ENCODE results near the gene ZNF648.
"Not testable (repeated sequence)": the region's sequence is repeated elsewhere in the genome, so short reads cannot be mapped to it uniquely, and the experiment has no call there.

ZNF648 gene

GRCh38 chr1:182061594-182061993 lies at the start of gene ZNF648:
Gene ZNF648, minus strand, starts transcription at chr1:182061712. Its CDS starts 3,702 bp downstream, at chr1:182058010.
- no peak for DNase-seq (ENCODE audit: extremely low read depth in 1 of 2, low read depth in 1 of 2)

- DNase-seq (ENCODE audit: extremely low read depth in 1 of 2, low read depth in 1 of 2) = no peak
These were observed 49.1 kb upstream of the ZNF648 start for GRCh38 chr1:182110635-182111034.

GRCh38 chr1:182109771-182110170 lies 48.3 kb upstream of the ZNF648 start:
- DNase-seq (ENCODE audit: extremely low read depth in 1 of 2, low read depth in 1 of 2) = no peak

- no peak for DNase-seq (ENCODE audit: extremely low read depth in 1 of 2, low read depth in 1 of 2)
These were observed 45.7 kb upstream of the ZNF648 start for GRCh38 chr1:182107209-182107608.

- no peak for DNase-seq (ENCODE audit: extremely low read depth in 1 of 2, low read depth in 1 of 2)
These were observed 40.5 kb upstream of the ZNF648 start for GRCh38 chr1:182102043-182102416.

- no peak for DNase-seq (ENCODE audit: extremely low read depth in 1 of 2, low read depth in 1 of 2)
These were observed 40.0 kb upstream of the ZNF648 start for GRCh38 chr1:182101415-182102042.

- DNase-seq (ENCODE audit: extremely low read depth in 1 of 2, low read depth in 1 of 2) = no peak
These were observed 36.8 kb upstream of the ZNF648 start for GRCh38 chr1:182098301-182098700.

- DNase-seq (ENCODE audit: extremely low read depth in 1 of 2, low read depth in 1 of 2) = no peak
These were observed 34.4 kb upstream of the ZNF648 start for GRCh38 chr1:182095946-182096345.

GRCh38 chr1:182094514-182095005 lies 33.0 kb upstream of the ZNF648 start:
- DNase-seq (ENCODE audit: extremely low read depth in 1 of 2, low read depth in 1 of 2) = not testable (repeated sequence)

GRCh38 chr1:182093781-182094180 lies 32.3 kb upstream of the ZNF648 start:
- no peak for DNase-seq (ENCODE audit: extremely low read depth in 1 of 2, low read depth in 1 of 2)

- no peak for DNase-seq (ENCODE audit: extremely low read depth in 1 of 2, low read depth in 1 of 2)
These were observed 30.8 kb upstream of the ZNF648 start for GRCh38 chr1:182092336-182092735.

- no peak for DNase-seq (ENCODE audit: extremely low read depth in 1 of 2, low read depth in 1 of 2)
These were observed 29.6 kb upstream of the ZNF648 start for GRCh38 chr1:182091083-182091482.

- no peak for DNase-seq (ENCODE audit: extremely low read depth in 1 of 2, low read depth in 1 of 2)
These were observed 26.3 kb upstream of the ZNF648 start for GRCh38 chr1:182087719-182088350.

- no peak for DNase-seq (ENCODE audit: extremely low read depth in 1 of 2, low read depth in 1 of 2)
These were observed 25.8 kb upstream of the ZNF648 start for GRCh38 chr1:182087304-182087703.

- DNase-seq (ENCODE audit: extremely low read depth in 1 of 2, low read depth in 1 of 2) = no peak
These were observed 25.1 kb upstream of the ZNF648 start for GRCh38 chr1:182086620-182087019.

- no peak for DNase-seq (ENCODE audit: extremely low read depth in 1 of 2, low read depth in 1 of 2)
These were observed 24.6 kb upstream of the ZNF648 start for GRCh38 chr1:182086136-182086535.

- DNase-seq (ENCODE audit: extremely low read depth in 1 of 2, low read depth in 1 of 2) = no peak
These were observed 24.2 kb upstream of the ZNF648 start for GRCh38 chr1:182085726-182086125.

- peak; percentile 33 to 55 for DNase-seq (ENCODE audit: extremely low read depth in 1 of 2, low read depth in 1 of 2)
These were observed 23.2 kb upstream of the ZNF648 start for GRCh38 chr1:182084487-182085316.

- no peak for DNase-seq (ENCODE audit: extremely low read depth in 1 of 2, low read depth in 1 of 2)
These were observed 22.5 kb upstream of the ZNF648 start for GRCh38 chr1:182083851-182084486.

GRCh38 chr1:182080955-182081582 lies 19.6 kb upstream of the ZNF648 start:
- DNase-seq (ENCODE audit: extremely low read depth in 1 of 2, low read depth in 1 of 2) = no peak

GRCh38 chr1:182080040-182080439 lies 18.5 kb upstream of the ZNF648 start:
- no peak for DNase-seq (ENCODE audit: extremely low read depth in 1 of 2, low read depth in 1 of 2)
